ENCODE data around the gene TACC2.
"Not testable (repeated sequence)": the region's sequence is repeated elsewhere in the genome, so short reads cannot be mapped to it uniquely, and the experiment has no call there.

TACC2 gene

GRCh38 chr10:121984463-121984862 lies 4.5 kb upstream of the TACC2 start:
- Histone ChIP-seq H3K27me3 (ENCODE audit: control insufficient read depth in 1 of 2, insufficient read depth in 2 of 2, low read length in 2 of 2) (no peaks in the 10 kb centered on the region), H3K4me1 (ENCODE audit: control insufficient read depth, insufficient read depth, low read length) (no peaks in the 10 kb centered on the region), H3K4me3 (ENCODE audit: low read length in 2 of 2) (no peak overlapping the region), H3K9ac (ENCODE audit: low read length in 2 of 2) (no peak overlapping the region), H3K36me3 (ENCODE audit: control insufficient read depth in 2 of 2, insufficient read depth in 2 of 2, low read length in 2 of 2) (no peaks in the 10 kb centered on the region), H3K27ac (ENCODE audit: low read length) (no peak overlapping the region), H3K9me3 (ENCODE audit: control insufficient read depth in 2 of 2, low read length in 2 of 2) (peaks cover 4 to 5% of the 10 kb centered on the region in 2 donors)

GRCh38 chr10:121990015-121990677 lies 1.2 kb downstream of the TACC2 start:
- H3K9ac ChIP-seq (ENCODE audit: low read length in 2 of 2), result peak overlapping the region in 1 of 2 donors; percentile 29
- no peaks in the 10 kb centered on the region for H3K36me3 ChIP-seq (ENCODE audit: control insufficient read depth in 2 of 2, insufficient read depth in 2 of 2, low read length in 2 of 2)
- peaks cover 25% of the 10 kb centered on the region for H3K4me1 ChIP-seq (ENCODE audit: control insufficient read depth, insufficient read depth, low read length)
- H3K9me3 ChIP-seq (ENCODE audit: control insufficient read depth in 2 of 2, low read length in 2 of 2), result no peaks in the 10 kb centered on the region
- H3K4me3 ChIP-seq (ENCODE audit: low read length in 2 of 2), result peak overlapping the region in 1 of 2 donors; percentile 22
- no peaks in the 10 kb centered on the region for H3K27me3 ChIP-seq (ENCODE audit: control insufficient read depth in 1 of 2, insufficient read depth in 2 of 2, low read length in 2 of 2)
- H3K27ac ChIP-seq (ENCODE audit: low read length), result peak overlapping the region; percentile 80

- peaks cover 39% of the 10 kb centered on the region for H3K4me1 ChIP-seq (ENCODE audit: control insufficient read depth, insufficient read depth, low read length)
- H3K4me3 ChIP-seq (ENCODE audit: low read length in 2 of 2); H3K9me3 ChIP-seq (ENCODE audit: control insufficient read depth in 2 of 2, low read length in 2 of 2); H3K27me3 ChIP-seq (ENCODE audit: control insufficient read depth in 1 of 2, insufficient read depth in 2 of 2, low read length in 2 of 2); H3K36me3 ChIP-seq (ENCODE audit: control insufficient read depth in 2 of 2, insufficient read depth in 2 of 2, low read length in 2 of 2); H3K9ac ChIP-seq (ENCODE audit: low read length in 2 of 2): not testable (repeated sequence)
- H3K27ac ChIP-seq (ENCODE audit: low read length), result peak overlapping the region; percentile 24
Observed at GRCh38 chr10:121991727-121992126, 2.8 kb downstream of the TACC2 start.

DNA sequence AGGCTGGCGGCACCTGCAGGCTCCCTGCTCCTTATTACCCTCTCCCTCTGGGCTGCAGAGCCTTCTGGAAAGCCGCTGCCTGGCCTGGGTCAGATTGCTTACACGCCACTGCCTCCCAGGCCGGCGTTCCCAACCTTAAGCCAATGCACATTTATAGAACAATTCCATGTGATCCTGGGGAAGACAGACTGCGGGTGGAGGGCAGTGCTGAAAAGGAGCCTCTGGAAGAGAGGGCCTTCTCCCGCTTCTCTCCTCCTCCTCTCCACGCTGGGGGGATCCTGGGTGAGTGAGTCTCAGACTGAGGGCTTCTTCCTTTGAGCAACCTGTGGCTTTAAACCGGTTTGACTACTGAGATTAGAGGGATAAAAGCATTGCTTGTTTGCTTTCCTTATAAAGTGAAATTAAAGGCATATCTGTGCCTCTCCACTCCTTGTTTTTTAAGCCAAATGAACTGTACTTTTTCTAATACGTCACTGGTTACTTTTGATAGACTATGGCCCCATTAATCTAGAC lies 5.5 kb downstream of the TACC2 start:
- Histone ChIP-seq H3K27me3 (ENCODE audit: control insufficient read depth in 1 of 2, insufficient read depth in 2 of 2, low read length in 2 of 2) (no peaks in the 10 kb centered on the region), H3K27ac (ENCODE audit: low read length) (peak overlapping the region; percentile 95), H3K9ac (ENCODE audit: low read length in 2 of 2) (peak overlapping the region; percentile 58 to 82), H3K4me3 (ENCODE audit: low read length in 2 of 2) (peak overlapping the region; percentile 47 to 65), H3K9me3 (ENCODE audit: control insufficient read depth in 2 of 2, low read length in 2 of 2) (no peaks in the 10 kb centered on the region), H3K4me1 (ENCODE audit: control insufficient read depth, insufficient read depth, low read length) (peaks cover 57% of the 10 kb centered on the region), H3K36me3 (ENCODE audit: control insufficient read depth in 2 of 2, insufficient read depth in 2 of 2, low read length in 2 of 2) (no peaks in the 10 kb centered on the region)

GRCh38 chr10:121998462-121998861 lies 9.5 kb downstream of the TACC2 start:
- peaks cover 0 to 4% of the 10 kb centered on the region in 2 donors for H3K36me3 ChIP-seq (ENCODE audit: control insufficient read depth in 2 of 2, insufficient read depth in 2 of 2, low read length in 2 of 2)
- H3K4me1 ChIP-seq (ENCODE audit: control insufficient read depth, insufficient read depth, low read length), result peaks cover 48% of the 10 kb centered on the region
- H3K27me3 ChIP-seq (ENCODE audit: control insufficient read depth in 1 of 2, insufficient read depth in 2 of 2, low read length in 2 of 2), result no peaks in the 10 kb centered on the region
- H3K9ac ChIP-seq (ENCODE audit: low read length in 2 of 2), result peak overlapping the region in 1 of 2 donors; percentile 58
- H3K9me3 ChIP-seq (ENCODE audit: control insufficient read depth in 2 of 2, low read length in 2 of 2), result peaks cover 0 to 9% of the 10 kb centered on the region in 2 donors
- H3K27ac ChIP-seq (ENCODE audit: low read length), result peak overlapping the region; percentile 95
- H3K4me3 ChIP-seq (ENCODE audit: low read length in 2 of 2), result peak overlapping the region in 1 of 2 donors; percentile 8

- Histone ChIP-seq H3K27ac (ENCODE audit: low read length) (peak overlapping the region; percentile 31), H3K27me3 (ENCODE audit: control insufficient read depth in 1 of 2, insufficient read depth in 2 of 2, low read length in 2 of 2) (no peaks in the 10 kb centered on the region)
Observed at GRCh38 chr10:121999301-121999700, 10.3 kb downstream of the TACC2 start.

DNA sequence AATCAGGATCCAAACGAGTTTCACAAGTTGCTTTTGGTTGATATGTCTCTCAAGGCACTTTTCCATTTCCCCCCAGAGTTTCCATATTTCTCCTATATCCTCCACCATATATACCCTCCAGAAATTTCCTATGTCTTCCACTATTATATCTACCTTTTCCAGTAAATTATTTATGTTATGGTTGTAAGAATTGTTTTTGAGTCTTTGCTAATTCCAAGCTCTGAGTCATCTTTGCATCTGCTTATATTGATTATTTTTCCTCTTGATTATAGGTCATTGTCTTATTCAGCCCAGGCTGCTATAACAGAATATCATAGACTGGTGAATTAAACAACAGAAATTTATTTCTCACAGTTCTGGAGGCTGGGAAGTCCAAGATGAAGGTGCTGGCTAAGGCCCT lies 12.7 kb downstream of the TACC2 start:
- Histone ChIP-seq H3K4me3 (ENCODE audit: low read length in 2 of 2) (no peak overlapping the region), H3K9ac (ENCODE audit: low read length in 2 of 2) (no peak overlapping the region), H3K27me3 (ENCODE audit: control insufficient read depth in 1 of 2, insufficient read depth in 2 of 2, low read length in 2 of 2) (no peaks in the 10 kb centered on the region), H3K27ac (ENCODE audit: low read length) (no peak overlapping the region), H3K9me3 (ENCODE audit: control insufficient read depth in 2 of 2, low read length in 2 of 2) (peaks cover 0 to 9% of the 10 kb centered on the region in 2 donors), H3K4me1 (ENCODE audit: control insufficient read depth, insufficient read depth, low read length) (peaks cover 18% of the 10 kb centered on the region), H3K36me3 (ENCODE audit: control insufficient read depth in 2 of 2, insufficient read depth in 2 of 2, low read length in 2 of 2) (peaks cover 0 to 4% of the 10 kb centered on the region in 2 donors)

More at GRCh38 chr10:121999301-121999700, 10.3 kb downstream of the TACC2 start:
- Histone ChIP-seq H3K4me1 (ENCODE audit: control insufficient read depth, insufficient read depth, low read length) (peaks cover 40% of the 10 kb centered on the region), H3K4me3 (ENCODE audit: low read length in 2 of 2) (no peak overlapping the region), H3K9me3 (ENCODE audit: control insufficient read depth in 2 of 2, low read length in 2 of 2) (peaks cover 0 to 9% of the 10 kb centered on the region in 2 donors), H3K9ac (ENCODE audit: low read length in 2 of 2) (no peak overlapping the region), H3K36me3 (ENCODE audit: control insufficient read depth in 2 of 2, insufficient read depth in 2 of 2, low read length in 2 of 2) (peaks cover 0 to 4% of the 10 kb centered on the region in 2 donors)

DNA sequence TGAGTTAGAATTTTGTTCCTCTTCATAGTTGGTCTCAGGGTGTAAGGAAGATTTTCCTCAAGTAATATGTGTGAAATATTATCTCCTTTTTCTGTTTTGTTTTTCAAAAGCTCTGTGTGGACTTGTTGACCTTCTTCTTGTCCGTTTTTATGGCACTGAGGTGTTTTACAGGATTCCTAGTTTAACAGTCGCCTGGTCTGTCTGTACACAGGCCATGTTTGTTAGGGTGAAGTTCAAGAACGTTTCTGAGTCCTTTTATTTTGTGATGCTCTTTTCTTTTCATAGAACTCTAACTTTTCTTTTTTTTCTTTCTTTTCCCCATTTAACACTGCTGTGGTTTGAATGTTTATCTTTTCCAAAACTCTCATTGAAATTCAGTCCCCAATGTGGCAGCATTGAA lies 18.5 kb downstream of the TACC2 start:
- no peak overlapping the region for H3K9ac ChIP-seq (ENCODE audit: low read length in 2 of 2)
- H3K4me3 ChIP-seq (ENCODE audit: low read length in 2 of 2), result no peak overlapping the region
- H3K27ac ChIP-seq (ENCODE audit: low read length), result no peak overlapping the region
- H3K9me3 ChIP-seq (ENCODE audit: control insufficient read depth in 2 of 2, low read length in 2 of 2), result no peaks in the 10 kb centered on the region
- H3K4me1 ChIP-seq (ENCODE audit: control insufficient read depth, insufficient read depth, low read length), result peaks cover 4% of the 10 kb centered on the region
- no peaks in the 10 kb centered on the region for H3K36me3 ChIP-seq (ENCODE audit: control insufficient read depth in 2 of 2, insufficient read depth in 2 of 2, low read length in 2 of 2)
- no peaks in the 10 kb centered on the region for H3K27me3 ChIP-seq (ENCODE audit: control insufficient read depth in 1 of 2, insufficient read depth in 2 of 2, low read length in 2 of 2)

DNA sequence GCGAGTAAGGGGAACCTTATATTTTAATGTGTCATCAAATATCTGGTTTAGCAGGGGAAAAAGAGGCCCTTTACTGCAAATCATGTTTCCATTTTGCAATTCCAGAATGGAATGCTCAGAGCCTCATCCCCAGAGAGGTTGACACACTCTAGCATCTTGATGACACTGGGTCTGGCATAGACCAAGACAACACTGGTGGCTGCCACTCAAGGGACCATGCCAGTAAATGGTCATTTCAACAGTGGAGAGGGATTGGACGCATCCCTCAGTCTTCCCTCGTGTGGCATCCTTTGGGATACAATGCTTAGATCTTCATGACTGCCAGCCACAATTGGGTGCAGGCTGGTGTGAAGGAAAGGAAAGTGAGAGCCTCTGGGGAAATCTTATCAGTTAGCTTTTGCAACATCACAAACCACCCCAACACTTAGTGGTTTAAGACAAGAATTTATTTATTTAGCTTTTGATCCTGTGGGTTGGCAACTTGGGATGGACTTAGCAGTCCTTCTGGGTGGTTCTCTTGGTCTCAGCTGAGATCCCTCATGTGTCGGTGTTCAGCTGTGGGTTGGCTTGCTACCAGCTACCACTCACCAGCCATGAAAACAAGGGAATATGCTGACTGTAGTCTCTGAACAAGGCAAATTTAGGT lies 21.6 kb downstream of the TACC2 start:
- Histone ChIP-seq H3K4me3 (ENCODE audit: low read length in 2 of 2) (no peak overlapping the region), H3K9ac (ENCODE audit: low read length in 2 of 2) (no peak overlapping the region), H3K9me3 (ENCODE audit: control insufficient read depth in 2 of 2, low read length in 2 of 2) (no peaks in the 10 kb centered on the region), H3K27me3 (ENCODE audit: control insufficient read depth in 1 of 2, insufficient read depth in 2 of 2, low read length in 2 of 2) (no peaks in the 10 kb centered on the region), H3K27ac (ENCODE audit: low read length) (no peak overlapping the region), H3K4me1 (ENCODE audit: control insufficient read depth, insufficient read depth, low read length) (peaks cover 15% of the 10 kb centered on the region), H3K36me3 (ENCODE audit: control insufficient read depth in 2 of 2, insufficient read depth in 2 of 2, low read length in 2 of 2) (no peaks in the 10 kb centered on the region)

GRCh38 chr10:122012731-122013130 lies 23.8 kb downstream of the TACC2 start:
- Histone ChIP-seq H3K36me3 (ENCODE audit: control insufficient read depth in 2 of 2, insufficient read depth in 2 of 2, low read length in 2 of 2) (no peaks in the 10 kb centered on the region), H3K27me3 (ENCODE audit: control insufficient read depth in 1 of 2, insufficient read depth in 2 of 2, low read length in 2 of 2) (no peaks in the 10 kb centered on the region), H3K4me1 (ENCODE audit: control insufficient read depth, insufficient read depth, low read length) (peaks cover 15% of the 10 kb centered on the region), H3K27ac (ENCODE audit: low read length) (peak overlapping the region; percentile 55), H3K4me3 (ENCODE audit: low read length in 2 of 2) (no peak overlapping the region), H3K9me3 (ENCODE audit: control insufficient read depth in 2 of 2, low read length in 2 of 2) (no peaks in the 10 kb centered on the region), H3K9ac (ENCODE audit: low read length in 2 of 2) (no peak overlapping the region)

- Histone ChIP-seq H3K9me3 (ENCODE audit: control insufficient read depth in 2 of 2, low read length in 2 of 2) (no peaks in the 10 kb centered on the region), H3K27me3 (ENCODE audit: control insufficient read depth in 1 of 2, insufficient read depth in 2 of 2, low read length in 2 of 2) (no peaks in the 10 kb centered on the region), H3K4me1 (ENCODE audit: control insufficient read depth, insufficient read depth, low read length) (peaks cover 15% of the 10 kb centered on the region), H3K27ac (ENCODE audit: low read length) (peak overlapping the region; percentile 55), H3K9ac (ENCODE audit: low read length in 2 of 2) (no peak overlapping the region), H3K36me3 (ENCODE audit: control insufficient read depth in 2 of 2, insufficient read depth in 2 of 2, low read length in 2 of 2) (no peaks in the 10 kb centered on the region), H3K4me3 (ENCODE audit: low read length in 2 of 2) (no peak overlapping the region)
Observed at GRCh38 chr10:122013311-122013780, 24.4 kb downstream of the TACC2 start.
